Measurements from ENCODE around the gene EML4.

EML4 gene

DNA sequence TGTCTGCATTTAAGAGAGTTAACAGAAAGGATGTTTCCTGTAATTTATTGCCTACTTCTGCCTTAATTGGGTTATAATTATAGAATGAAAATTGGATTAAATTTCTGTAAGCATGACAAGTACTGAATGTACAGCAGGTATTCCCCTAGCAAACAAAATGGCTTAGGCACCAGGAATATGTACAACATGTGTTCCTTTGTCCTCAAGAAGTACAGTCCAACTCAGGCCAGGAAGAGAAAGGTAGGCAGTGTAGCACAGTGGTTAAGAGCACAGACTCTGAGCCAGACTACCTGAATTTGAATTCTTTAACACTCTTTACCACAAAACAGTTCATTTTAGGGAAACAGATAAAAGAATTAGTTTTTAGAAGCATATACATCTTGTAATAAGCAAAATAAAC is 148.8 kb downstream of the EML4 start:
- TF ChIP-seq, protein P1, sequence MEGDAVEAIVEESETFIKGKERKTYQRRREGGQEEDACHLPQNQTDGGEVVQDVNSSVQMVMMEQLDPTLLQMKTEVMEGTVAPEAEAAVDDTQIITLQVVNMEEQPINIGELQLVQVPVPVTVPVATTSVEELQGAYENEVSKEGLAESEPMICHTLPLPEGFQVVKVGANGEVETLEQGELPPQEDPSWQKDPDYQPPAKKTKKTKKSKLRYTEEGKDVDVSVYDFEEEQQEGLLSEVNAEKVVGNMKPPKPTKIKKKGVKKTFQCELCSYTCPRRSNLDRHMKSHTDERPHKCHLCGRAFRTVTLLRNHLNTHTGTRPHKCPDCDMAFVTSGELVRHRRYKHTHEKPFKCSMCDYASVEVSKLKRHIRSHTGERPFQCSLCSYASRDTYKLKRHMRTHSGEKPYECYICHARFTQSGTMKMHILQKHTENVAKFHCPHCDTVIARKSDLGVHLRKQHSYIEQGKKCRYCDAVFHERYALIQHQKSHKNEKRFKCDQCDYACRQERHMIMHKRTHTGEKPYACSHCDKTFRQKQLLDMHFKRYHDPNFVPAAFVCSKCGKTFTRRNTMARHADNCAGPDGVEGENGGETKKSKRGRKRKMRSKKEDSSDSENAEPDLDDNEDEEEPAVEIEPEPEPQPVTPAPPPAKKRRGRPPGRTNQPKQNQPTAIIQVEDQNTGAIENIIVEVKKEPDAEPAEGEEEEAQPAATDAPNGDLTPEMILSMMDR (IDR thresholded peaks at IDR 0.05; ENCODE audit: control insufficient read depth, insufficient read depth, low read depth, low read length, missing control alignments): no peak
- no peak for DNase-seq (ENCODE audit: low read depth)
- H3K4me3 ChIP-seq (ENCODE audit: control insufficient read depth, low read depth, low read length): no peak overlapping the region

DNA sequence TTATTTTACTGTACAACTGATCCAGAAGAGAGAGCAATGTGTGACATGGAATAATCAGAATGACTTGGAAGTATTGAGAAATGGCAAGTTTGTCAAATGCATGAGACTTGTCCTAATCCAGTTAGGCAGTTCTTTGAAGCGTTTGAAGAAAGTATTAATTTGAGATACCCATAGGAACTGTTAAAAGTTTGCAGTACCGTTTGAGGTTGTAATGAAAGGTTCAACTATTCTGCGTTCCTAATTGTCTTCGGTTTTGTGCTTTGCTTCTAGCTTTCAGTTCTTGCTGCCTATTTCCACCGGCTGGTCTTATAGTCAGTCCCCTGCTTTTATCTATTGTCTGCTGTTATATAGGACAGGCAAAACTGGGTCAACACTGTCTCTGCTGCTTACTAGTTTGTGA is 150.1 kb downstream of the EML4 start:
- no peak overlapping the region for H3K4me3 ChIP-seq (ENCODE audit: control insufficient read depth, low read depth, low read length)
- TF ChIP-seq, protein P1 (IDR thresholded peaks at IDR 0.05; ENCODE audit: control insufficient read depth, insufficient read depth, low read depth, low read length, missing control alignments): no peak
- no peak for DNase-seq (ENCODE audit: low read depth)

DNA sequence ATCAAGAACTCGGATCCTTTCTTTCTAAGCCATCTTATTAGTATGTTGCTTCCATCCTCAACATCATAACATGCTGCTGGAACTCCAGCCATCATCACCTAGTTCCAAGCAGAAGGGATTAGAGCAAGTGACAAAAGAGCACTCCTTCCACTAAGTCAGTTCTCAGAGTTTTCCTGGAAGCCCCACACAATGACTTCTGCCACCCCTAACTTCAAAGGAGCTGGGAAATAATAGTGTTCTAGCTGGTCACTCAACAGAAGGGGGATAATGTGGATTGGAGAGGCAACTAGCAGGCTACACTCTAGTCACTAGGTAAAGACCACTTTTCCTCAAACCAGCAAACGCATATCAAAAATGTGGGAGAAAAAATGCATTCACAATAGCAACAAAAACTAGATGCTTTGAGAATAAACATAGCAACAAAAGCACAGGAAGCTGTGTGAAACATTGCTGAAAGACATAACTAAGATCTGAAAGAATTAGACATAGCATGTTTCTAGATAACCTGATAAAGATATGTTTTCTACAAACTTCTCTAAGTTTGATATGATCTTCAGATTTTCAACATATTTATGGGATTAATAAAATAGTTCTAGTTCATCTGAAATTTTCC is 152.4 kb downstream of the EML4 start:
- no peak overlapping the region for H3K4me3 ChIP-seq (ENCODE audit: control insufficient read depth, low read depth, low read length)
- TF ChIP-seq, protein P1 (IDR thresholded peaks at IDR 0.05; ENCODE audit: control insufficient read depth, insufficient read depth, low read depth, low read length, missing control alignments): no peak
- DNase-seq (ENCODE audit: low read depth): no peak

DNA sequence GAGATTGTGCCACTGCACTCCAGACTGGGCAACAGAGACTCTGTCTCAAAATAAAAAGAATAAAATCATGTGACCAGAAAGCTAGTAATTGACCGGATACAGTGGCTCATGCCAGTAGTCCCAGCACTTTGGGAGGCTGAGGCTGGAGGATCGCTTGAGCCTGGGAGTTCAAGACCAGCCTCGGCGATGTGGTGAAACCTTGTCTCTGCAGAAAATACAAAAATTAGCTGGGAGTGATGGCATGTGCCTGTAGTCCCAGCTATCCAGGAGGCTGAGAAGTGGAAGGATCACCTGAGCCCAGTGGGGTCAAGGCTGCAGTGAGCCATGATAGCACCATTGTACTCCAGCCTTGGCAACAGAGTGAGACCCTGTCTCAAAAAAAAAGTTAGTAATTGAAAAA is 155.1 kb downstream of the EML4 start:
- no peak for DNase-seq (ENCODE audit: low read depth)
- TF ChIP-seq, protein P1 (IDR thresholded peaks at IDR 0.05; ENCODE audit: control insufficient read depth, insufficient read depth, low read depth, low read length, missing control alignments): no peak
- no peak overlapping the region for H3K4me3 ChIP-seq (ENCODE audit: control insufficient read depth, low read depth, low read length)

DNA sequence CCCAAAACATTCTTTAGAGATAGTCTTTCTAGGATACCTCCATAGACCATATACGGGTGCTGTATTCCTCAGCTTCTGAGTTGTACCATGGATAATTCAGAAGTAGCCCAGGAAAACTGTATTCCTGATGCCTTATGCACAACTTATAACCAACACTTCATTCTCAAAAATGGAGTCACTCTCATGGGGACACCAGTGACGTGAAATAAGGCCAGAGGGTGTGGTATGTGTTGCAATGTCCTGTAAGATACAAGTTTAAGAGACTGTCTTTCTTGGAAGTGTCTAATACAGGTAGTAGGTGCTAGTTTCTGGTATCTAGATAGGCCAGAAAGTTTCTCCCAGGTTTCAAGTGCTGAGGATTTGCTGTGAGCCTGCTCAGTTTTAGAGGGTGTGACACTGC is 155.8 kb downstream of the EML4 start:
- H3K4me3 ChIP-seq (ENCODE audit: control insufficient read depth, low read depth, low read length): no peak overlapping the region
- TF ChIP-seq, protein P1 (IDR thresholded peaks at IDR 0.05; ENCODE audit: control insufficient read depth, insufficient read depth, low read depth, low read length, missing control alignments): no peak
- no peak for DNase-seq (ENCODE audit: low read depth)

DNA sequence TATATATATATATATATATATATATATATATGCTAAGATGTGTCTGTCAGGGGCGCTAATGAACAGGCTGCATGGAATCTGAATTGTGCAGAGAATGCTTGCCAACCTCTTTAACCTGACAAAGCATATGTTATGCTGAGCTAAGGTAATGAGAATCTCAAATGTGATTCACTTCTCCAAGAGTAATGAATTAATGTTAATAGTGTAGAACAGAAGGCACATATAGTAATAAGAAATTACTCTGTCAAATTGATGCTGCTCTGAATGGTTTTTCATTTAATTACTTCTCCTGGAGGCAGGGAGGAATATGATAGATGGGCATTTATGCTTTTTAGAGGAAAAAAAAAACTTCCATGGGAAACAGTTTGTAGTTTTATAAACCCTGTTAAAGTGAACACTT is 156.5 kb downstream of the EML4 start:
- DNase-seq (ENCODE audit: low read depth): no peak
- TF ChIP-seq, protein P1 (IDR thresholded peaks at IDR 0.05; ENCODE audit: control insufficient read depth, insufficient read depth, low read depth, low read length, missing control alignments): no peak
- no peak overlapping the region for H3K4me3 ChIP-seq (ENCODE audit: control insufficient read depth, low read depth, low read length)

DNA sequence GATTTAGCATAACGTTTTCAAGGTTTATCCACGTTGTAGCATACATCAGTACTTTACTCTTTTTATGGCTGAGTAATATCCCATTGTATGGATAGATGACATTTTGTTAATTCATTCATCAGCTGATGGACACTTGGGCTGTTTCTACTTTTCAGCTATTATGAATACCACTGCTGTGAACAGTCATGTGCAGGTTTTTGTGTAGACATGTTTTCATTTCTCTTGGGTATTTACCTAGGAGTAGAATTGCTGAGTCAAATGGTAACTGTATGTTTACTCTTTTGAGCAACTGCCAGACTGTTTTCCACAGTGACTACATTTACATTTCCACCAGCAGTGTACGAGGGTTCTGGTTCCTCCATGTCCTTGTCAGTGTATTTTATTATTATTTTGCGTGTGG is 158.0 kb downstream of the EML4 start:
- TF ChIP-seq, protein P1 (IDR thresholded peaks at IDR 0.05; ENCODE audit: control insufficient read depth, insufficient read depth, low read depth, low read length, missing control alignments): no peak
- DNase-seq (ENCODE audit: low read depth): no peak

More for the DNA sequence above, 158.0 kb downstream of the EML4 start:
- H3K4me3 ChIP-seq (ENCODE audit: control insufficient read depth, low read depth, low read length): no peak overlapping the region
